HepG2 (cell line): ENCODE results near the gene NFKBIA. TPM values are rescaled to one million over a fixed set of nuclear protein-coding genes. Genes with fewer than 3 reads are reported as not detected.
A peak's percentile ranks its signal among the peaks of the same experiment; 100 is the strongest.

Experiments
- BHLHE40 ChIP-seq: IDR thresholded peaks from 2 replicates; pipeline ENCODE4 v1.6.1; 2011; ENCODE audit warnings: low read length, improper control_type of control experiment
- DNMT1 ChIP-seq: sonication (generic); formaldehyde crosslinking; IDR thresholded peaks from 2 replicates; pipeline ENCODE4 v1.5.1; 2020; ENCODE audit warnings: mild to moderate bottlenecking, missing genetic modification reagents
- KAT7 ChIP-seq: IDR thresholded peaks from 2 replicates; pipeline ENCODE4 v1.6.1; 2018; ENCODE audit warnings: borderline replicate concordance, missing compliant biosample characterization
- MIER3 ChIP-seq: IDR thresholded peaks from 2 replicates; pipeline ENCODE4 v1.6.1; 2016; ENCODE audit warnings: missing compliant biosample characterization, borderline replicate concordance
- MTF1 ChIP-seq: sonication (generic); formaldehyde crosslinking; IDR thresholded peaks from 2 replicates; pipeline ENCODE4 v1.5.0; 2020; ENCODE audit warnings: missing genetic modification reagents
- NFE2 ChIP-seq: sonication (generic); formaldehyde crosslinking; IDR thresholded peaks from 2 replicates; pipeline ENCODE4 v1.4.0; 2020; ENCODE audit warnings: missing genetic modification reagents
- NFE2L2 ChIP-seq: fragments of 150-350 bp; IDR thresholded peaks from 2 replicates; pipeline ENCODE4 v1.6.1; 2014; ENCODE audit warnings: low read length
- RFX1 ChIP-seq: fragments of 450-650 bp; IDR thresholded peaks from 2 replicates; pipeline ENCODE4 v1.6.1; 2017
- RORA ChIP-seq: sonication (generic); formaldehyde crosslinking; IDR thresholded peaks from 2 replicates; pipeline ENCODE4 v1.5.0; 2020; ENCODE audit warnings: mild to moderate bottlenecking, missing genetic modification reagents, moderate library complexity
- THYN1 ChIP-seq: sonication (generic); formaldehyde crosslinking; IDR thresholded peaks from 2 replicates; pipeline ENCODE4 v1.8.1; 2023; ENCODE audit warnings: low read depth, mild to moderate bottlenecking, moderate library complexity, missing genetic modification reagents, borderline replicate concordance
- ZBTB1 ChIP-seq: sonication (generic); formaldehyde crosslinking; IDR thresholded peaks from 2 replicates; pipeline ENCODE4 v1.4.0; 2020; ENCODE audit warnings: missing genetic modification reagents, borderline replicate concordance
- ZFP82 ChIP-seq: sonication (generic); formaldehyde crosslinking; IDR thresholded peaks from 2 replicates; pipeline ENCODE4 v1.5.1; 2020; ENCODE audit warnings: mild to moderate bottlenecking, missing genetic modification reagents, borderline replicate concordance
- ZNF207 ChIP-seq: fragments of 450-650 bp; IDR thresholded peaks from 2 replicates; pipeline ENCODE4 v1.6.1; 2016; ENCODE audit warnings: antibody characterized with exemption, borderline replicate concordance
- ZNF451 ChIP-seq: sonication (generic); formaldehyde crosslinking; IDR thresholded peaks from 2 replicates; pipeline ENCODE4 v1.5.0; 2020; ENCODE audit warnings: mild to moderate bottlenecking, missing genetic modification reagents
- ZNF547 ChIP-seq: sonication (generic); formaldehyde crosslinking; IDR thresholded peaks from 2 replicates; pipeline ENCODE4 v1.5.1; 2020; ENCODE audit warnings: mild to moderate bottlenecking, missing genetic modification reagents
- ZNF589 ChIP-seq: sonication (generic); formaldehyde crosslinking; conservative IDR thresholded peaks from 2 replicates; pipeline ENCODE4 v1.8.0; 2022; ENCODE audit warnings: mild to moderate bottlenecking, moderate library complexity, missing genetic modification reagents
- ZNF724P ChIP-seq: sonication (generic); formaldehyde crosslinking; IDR thresholded peaks from 2 replicates; pipeline ENCODE4 v1.8.0; 2022; ENCODE audit warnings: missing genetic modification reagents, borderline replicate concordance
- polyA plus RNA-seq, 8 experiments: library from polyadenylated mRNA; depleted of rRNA in 3 of 8; stranded (reverse) in 7 of 8; unstranded in 1 of 8; fragments of >200 nt; fragmentation: Illumina TruSeq in 4 of 8; extraction: Trizol in 4 of 8; gene quantifications; 2 replicates each; pipeline versions ENCODE4 v1.2.1 to v1.2.3, GENCODE V29; 2011 to 2016; ENCODE audit warnings: low read depth in 4 of 8, missing spikeins in 1 of 8, mixed read lengths in 1 of 8; ENCODE audit not compliant: insufficient read depth in 1 of 8
- total RNA-seq, 5 experiments: library from RNA; depleted of rRNA; stranded (reverse); fragments of >200 nt; fragmentation: Illumina TruSeq; extraction: Trizol; gene quantifications; 2 replicates each; pipeline ENCODE4 v1.2.3, GENCODE V29; 2016; ENCODE audit warnings: low read depth in 1 of 5
- TF ChIP-seq, protein P1 (sequence below): IDR thresholded peaks from 2 replicates; pipeline ENCODE4 v1.6.1; 2016; ENCODE audit warnings: mild to moderate bottlenecking
- TF ChIP-seq, protein P2 (sequence below), 2 experiments: IDR thresholded peaks; 2 replicates each; pipeline ENCODE4 v1.6.1; 2011 to 2012; ENCODE audit warnings: low read length in 2 of 2, borderline replicate concordance in 1 of 2, low read depth in 1 of 2, mild to moderate bottlenecking in 1 of 2, moderate library complexity in 1 of 2
- TF ChIP-seq, protein P3 (sequence below): sonication (generic); formaldehyde crosslinking; IDR thresholded peaks from 2 replicates; pipeline ENCODE4 v1.4.0; 2020; ENCODE audit warnings: missing genetic modification reagents; ENCODE audit errors: not compliant biosample characterization
- TF ChIP-seq, protein P4 (sequence below): sonication (generic); formaldehyde crosslinking; IDR thresholded peaks from 2 replicates; pipeline ENCODE4 v1.4.0; 2020; ENCODE audit warnings: missing genetic modification reagents, borderline replicate concordance

The NFKBIA gene
- total and polyA plus RNA-seq, 2 of the 13 experiments (the other 11 are each of a cell fraction or from before 2014, with no cell fraction given), result 197 to 319 TPM

DNA sequence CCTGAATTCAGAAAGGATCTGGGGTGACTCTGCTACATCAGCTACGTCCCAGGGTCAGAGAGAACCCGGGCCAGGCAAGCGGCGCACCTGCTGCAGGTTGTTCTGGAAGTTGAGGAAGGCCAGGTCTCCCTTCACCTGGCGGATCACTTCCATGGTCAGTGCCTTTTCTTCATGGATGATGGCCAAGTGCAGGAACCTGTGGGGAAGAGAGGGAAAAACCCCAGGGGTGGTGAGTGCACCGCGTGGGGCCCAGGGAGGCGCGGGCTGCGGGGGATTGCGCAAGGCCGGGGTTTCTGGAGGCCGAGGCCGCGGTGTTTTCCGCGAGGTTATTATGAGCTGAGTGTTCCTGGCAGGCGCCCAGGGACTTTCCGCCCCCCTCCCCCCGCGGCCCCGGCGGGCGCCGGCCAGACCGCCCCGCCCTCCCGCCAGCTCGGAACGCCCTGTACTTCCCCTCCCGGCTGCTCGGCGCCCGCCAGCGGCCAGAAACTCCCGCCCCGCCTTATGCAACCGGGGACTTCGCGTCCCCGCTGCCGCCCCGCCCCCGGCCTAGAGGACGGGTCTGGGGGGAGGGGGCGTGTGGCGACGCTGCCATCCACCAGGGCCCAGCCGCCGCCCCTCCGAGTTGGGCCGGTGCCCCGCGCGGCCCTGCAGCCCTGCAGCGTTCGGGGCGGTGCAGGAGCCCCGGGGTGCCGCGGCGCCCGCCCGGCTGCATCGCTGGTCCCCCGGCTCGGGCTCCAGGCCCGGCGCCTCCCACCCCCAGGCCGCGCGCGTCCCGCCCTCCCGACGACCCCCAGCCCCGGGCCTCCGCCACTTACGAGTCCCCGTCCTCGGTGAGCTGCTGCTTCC lies 723 bp downstream of the NFKBIA start (continued):
- TF ChIP-seq THYN1 (peak; percentile 80; the same call in 1 of the 2 replicates), KAT7 (CRISPR knock-in tag) (peak; percentile 100), NFE2L2 (no peak), ZNF589 (CRISPR knock-in tag) (no peak), ZNF451 (CRISPR knock-in tag) (peak; percentile 92), MIER3 (CRISPR knock-in tag) (peak; percentile 99; the same call in 1 of the 2 replicates), ZNF547 (peak; percentile 78; the same call in 1 of the 2 replicates), ZNF207 (no peak), DNMT1 (CRISPR knock-in tag) (peak; percentile 96), NFE2 (CRISPR knock-in tag) (peak; percentile 34; the same call in 1 of the 2 replicates), ZBTB1 (peak; percentile 91; the same call in 1 of the 2 replicates), RORA (CRISPR knock-in tag) (no peak), MTF1 (CRISPR knock-in tag) (peak; percentile 79; the same call in 1 of the 2 replicates), BHLHE40 (no peak; the same call in 1 of the 2 replicates), RFX1 (no peak), ZFP82 (CRISPR knock-in tag) (peak; percentile 99), ZNF724P (CRISPR knock-in tag) (peak; percentile 71; the same call in 1 of the 2 replicates)
- TF ChIP-seq, protein P1, sequence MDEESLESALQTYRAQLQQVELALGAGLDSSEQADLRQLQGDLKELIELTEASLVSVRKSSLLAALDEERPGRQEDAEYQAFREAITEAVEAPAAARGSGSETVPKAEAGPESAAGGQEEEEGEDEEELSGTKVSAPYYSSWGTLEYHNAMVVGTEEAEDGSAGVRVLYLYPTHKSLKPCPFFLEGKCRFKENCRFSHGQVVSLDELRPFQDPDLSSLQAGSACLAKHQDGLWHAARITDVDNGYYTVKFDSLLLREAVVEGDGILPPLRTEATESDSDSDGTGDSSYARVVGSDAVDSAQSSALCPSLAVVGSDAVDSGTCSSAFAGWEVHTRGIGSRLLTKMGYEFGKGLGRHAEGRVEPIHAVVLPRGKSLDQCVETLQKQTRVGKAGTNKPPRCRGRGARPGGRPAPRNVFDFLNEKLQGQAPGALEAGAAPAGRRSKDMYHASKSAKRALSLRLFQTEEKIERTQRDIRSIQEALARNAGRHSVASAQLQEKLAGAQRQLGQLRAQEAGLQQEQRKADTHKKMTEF, result peak; percentile 100
- TF ChIP-seq, protein P2, sequence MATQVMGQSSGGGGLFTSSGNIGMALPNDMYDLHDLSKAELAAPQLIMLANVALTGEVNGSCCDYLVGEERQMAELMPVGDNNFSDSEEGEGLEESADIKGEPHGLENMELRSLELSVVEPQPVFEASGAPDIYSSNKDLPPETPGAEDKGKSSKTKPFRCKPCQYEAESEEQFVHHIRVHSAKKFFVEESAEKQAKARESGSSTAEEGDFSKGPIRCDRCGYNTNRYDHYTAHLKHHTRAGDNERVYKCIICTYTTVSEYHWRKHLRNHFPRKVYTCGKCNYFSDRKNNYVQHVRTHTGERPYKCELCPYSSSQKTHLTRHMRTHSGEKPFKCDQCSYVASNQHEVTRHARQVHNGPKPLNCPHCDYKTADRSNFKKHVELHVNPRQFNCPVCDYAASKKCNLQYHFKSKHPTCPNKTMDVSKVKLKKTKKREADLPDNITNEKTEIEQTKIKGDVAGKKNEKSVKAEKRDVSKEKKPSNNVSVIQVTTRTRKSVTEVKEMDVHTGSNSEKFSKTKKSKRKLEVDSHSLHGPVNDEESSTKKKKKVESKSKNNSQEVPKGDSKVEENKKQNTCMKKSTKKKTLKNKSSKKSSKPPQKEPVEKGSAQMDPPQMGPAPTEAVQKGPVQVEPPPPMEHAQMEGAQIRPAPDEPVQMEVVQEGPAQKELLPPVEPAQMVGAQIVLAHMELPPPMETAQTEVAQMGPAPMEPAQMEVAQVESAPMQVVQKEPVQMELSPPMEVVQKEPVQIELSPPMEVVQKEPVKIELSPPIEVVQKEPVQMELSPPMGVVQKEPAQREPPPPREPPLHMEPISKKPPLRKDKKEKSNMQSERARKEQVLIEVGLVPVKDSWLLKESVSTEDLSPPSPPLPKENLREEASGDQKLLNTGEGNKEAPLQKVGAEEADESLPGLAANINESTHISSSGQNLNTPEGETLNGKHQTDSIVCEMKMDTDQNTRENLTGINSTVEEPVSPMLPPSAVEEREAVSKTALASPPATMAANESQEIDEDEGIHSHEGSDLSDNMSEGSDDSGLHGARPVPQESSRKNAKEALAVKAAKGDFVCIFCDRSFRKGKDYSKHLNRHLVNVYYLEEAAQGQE (IDR thresholded peaks at IDR 0.05; ENCODE audit: borderline replicate concordance in 1 of 2, low read depth in 1 of 2, low read length in 2 of 2), result peak in 1 of 2 experiments; percentile 84; a peak in 2 of 4 replicates
- TF ChIP-seq, protein P3, sequence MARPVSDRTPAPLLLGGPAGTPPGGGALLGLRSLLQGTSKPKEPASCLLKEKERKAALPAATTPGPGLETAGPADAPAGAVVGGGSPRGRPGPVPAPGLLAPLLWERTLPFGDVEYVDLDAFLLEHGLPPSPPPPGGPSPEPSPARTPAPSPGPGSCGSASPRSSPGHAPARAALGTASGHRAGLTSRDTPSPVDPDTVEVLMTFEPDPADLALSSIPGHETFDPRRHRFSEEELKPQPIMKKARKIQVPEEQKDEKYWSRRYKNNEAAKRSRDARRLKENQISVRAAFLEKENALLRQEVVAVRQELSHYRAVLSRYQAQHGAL (CRISPR knock-in tag), result peak; percentile 95
- TF ChIP-seq, protein P4, sequence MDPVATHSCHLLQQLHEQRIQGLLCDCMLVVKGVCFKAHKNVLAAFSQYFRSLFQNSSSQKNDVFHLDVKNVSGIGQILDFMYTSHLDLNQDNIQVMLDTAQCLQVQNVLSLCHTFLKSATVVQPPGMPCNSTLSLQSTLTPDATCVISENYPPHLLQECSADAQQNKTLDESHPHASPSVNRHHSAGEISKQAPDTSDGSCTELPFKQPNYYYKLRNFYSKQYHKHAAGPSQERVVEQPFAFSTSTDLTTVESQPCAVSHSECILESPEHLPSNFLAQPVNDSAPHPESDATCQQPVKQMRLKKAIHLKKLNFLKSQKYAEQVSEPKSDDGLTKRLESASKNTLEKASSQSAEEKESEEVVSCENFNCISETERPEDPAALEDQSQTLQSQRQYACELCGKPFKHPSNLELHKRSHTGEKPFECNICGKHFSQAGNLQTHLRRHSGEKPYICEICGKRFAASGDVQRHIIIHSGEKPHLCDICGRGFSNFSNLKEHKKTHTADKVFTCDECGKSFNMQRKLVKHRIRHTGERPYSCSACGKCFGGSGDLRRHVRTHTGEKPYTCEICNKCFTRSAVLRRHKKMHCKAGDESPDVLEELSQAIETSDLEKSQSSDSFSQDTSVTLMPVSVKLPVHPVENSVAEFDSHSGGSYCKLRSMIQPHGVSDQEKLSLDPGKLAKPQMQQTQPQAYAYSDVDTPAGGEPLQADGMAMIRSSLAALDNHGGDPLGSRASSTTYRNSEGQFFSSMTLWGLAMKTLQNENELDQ (CRISPR knock-in tag), result peak; percentile 98
